ENCODE results near the gene CDH1.

CDH1 gene

DNA sequence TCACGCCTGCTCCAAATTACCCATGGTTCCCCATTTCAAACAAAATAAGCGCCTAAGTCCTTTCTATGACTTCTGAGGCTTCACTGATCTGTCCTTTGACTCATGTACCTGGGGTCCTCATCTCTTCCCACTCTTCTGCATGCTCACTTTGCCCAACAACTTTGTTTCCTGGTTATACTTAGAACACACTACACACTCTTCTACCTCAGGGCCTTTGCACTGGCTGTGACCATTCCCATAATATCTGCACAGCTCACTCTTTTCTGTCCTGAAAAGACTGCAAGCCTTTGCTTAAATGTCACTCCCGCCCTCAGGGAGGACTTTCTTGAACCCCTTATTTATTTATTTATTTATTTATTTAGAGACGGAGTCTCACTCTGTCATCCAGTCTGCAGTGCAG lies 14.1 kb downstream of the CDH1 start:
- TF ChIP-seq RAD21 (IDR thresholded peaks at IDR 0.05; ENCODE audit: low read depth): no peak
- TF ChIP-seq, protein P1, sequence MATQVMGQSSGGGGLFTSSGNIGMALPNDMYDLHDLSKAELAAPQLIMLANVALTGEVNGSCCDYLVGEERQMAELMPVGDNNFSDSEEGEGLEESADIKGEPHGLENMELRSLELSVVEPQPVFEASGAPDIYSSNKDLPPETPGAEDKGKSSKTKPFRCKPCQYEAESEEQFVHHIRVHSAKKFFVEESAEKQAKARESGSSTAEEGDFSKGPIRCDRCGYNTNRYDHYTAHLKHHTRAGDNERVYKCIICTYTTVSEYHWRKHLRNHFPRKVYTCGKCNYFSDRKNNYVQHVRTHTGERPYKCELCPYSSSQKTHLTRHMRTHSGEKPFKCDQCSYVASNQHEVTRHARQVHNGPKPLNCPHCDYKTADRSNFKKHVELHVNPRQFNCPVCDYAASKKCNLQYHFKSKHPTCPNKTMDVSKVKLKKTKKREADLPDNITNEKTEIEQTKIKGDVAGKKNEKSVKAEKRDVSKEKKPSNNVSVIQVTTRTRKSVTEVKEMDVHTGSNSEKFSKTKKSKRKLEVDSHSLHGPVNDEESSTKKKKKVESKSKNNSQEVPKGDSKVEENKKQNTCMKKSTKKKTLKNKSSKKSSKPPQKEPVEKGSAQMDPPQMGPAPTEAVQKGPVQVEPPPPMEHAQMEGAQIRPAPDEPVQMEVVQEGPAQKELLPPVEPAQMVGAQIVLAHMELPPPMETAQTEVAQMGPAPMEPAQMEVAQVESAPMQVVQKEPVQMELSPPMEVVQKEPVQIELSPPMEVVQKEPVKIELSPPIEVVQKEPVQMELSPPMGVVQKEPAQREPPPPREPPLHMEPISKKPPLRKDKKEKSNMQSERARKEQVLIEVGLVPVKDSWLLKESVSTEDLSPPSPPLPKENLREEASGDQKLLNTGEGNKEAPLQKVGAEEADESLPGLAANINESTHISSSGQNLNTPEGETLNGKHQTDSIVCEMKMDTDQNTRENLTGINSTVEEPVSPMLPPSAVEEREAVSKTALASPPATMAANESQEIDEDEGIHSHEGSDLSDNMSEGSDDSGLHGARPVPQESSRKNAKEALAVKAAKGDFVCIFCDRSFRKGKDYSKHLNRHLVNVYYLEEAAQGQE (IDR thresholded peaks at IDR 0.05; ENCODE audit: low read depth): no peak
- TF ChIP-seq NFIC (IDR thresholded peaks at IDR 0.05): no peak
- TF ChIP-seq, protein P2, sequence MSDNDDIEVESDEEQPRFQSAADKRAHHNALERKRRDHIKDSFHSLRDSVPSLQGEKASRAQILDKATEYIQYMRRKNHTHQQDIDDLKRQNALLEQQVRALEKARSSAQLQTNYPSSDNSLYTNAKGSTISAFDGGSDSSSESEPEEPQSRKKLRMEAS (IDR thresholded peaks at IDR 0.05): no peak
- TF ChIP-seq, protein P3, sequence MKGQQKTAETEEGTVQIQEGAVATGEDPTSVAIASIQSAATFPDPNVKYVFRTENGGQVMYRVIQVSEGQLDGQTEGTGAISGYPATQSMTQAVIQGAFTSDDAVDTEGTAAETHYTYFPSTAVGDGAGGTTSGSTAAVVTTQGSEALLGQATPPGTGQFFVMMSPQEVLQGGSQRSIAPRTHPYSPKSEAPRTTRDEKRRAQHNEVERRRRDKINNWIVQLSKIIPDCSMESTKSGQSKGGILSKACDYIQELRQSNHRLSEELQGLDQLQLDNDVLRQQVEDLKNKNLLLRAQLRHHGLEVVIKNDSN (IDR thresholded peaks at IDR 0.05): no peak
- TF ChIP-seq TCF12 (IDR thresholded peaks at IDR 0.05; ENCODE audit: low read depth): no peak
- TF ChIP-seq EP300 (IDR thresholded peaks at IDR 0.05; ENCODE audit: borderline replicate concordance): no peak
- TF ChIP-seq EGR1 (IDR thresholded peaks at IDR 0.05): no peak

- TF ChIP-seq, protein P1 (IDR thresholded peaks at IDR 0.05; ENCODE audit: low read depth): no peak
- TF ChIP-seq EGR1 (IDR thresholded peaks at IDR 0.05) (no peak), NFIC (IDR thresholded peaks at IDR 0.05) (no peak)
- TF ChIP-seq, protein P3 (IDR thresholded peaks at IDR 0.05): no peak
Observed at GRCh38 chr16:68752602-68753001, 15.5 kb downstream of the CDH1 start.

DNA sequence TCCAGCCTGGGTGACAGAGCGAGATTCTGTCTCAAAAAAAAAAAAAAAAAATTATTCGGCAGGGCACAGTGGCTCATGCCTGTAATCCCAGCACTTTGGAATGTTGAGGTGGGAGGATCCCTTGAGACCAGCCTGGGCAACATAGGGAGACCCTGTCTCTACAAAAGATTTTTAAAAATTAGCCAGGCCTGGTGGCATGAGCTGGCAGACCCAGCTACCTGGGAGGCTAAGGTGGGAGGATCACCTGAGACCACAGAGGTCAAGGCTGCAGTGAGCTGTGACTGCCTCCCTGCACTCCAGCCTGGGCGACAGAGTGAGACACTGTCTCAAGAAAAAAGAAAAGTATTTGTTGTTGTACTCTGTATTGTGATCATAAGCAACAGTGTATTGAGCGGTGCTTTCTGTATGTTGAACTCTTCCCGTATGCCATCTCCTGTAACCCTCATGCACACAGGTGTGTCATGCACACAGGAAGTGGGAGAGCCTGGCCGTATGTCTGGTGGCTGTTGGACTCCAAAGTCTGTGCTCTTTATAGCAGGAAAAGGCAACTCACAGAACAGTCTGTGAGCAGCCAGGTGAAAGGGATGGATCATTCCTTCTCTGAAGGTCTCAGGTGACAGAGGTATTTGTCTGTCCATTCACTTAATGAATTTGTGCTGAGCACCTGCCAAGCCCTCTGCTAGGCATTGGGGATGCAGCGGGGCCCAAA lies 17.1 kb downstream of the CDH1 start:
- TF ChIP-seq, protein P3 (IDR thresholded peaks at IDR 0.05): no peak
- TF ChIP-seq EGR1 (IDR thresholded peaks at IDR 0.05) (no peak), TEAD4 (IDR thresholded peaks at IDR 0.05) (no peak), TCF12 (IDR thresholded peaks at IDR 0.05; ENCODE audit: low read depth) (no peak), EP300 (IDR thresholded peaks at IDR 0.05; ENCODE audit: borderline replicate concordance) (no peak), CEBPB (IDR thresholded peaks at IDR 0.05) (no peak), YY1 (IDR thresholded peaks at IDR 0.05; ENCODE audit: low read depth) (no peak), RAD21 (IDR thresholded peaks at IDR 0.05; ENCODE audit: low read depth) (no peak), CREB1 (IDR thresholded peaks at IDR 0.05; ENCODE audit: low read depth) (no peak), FOXM1 (IDR thresholded peaks at IDR 0.05; ENCODE audit: borderline replicate concordance, low read depth) (no peak)

GRCh38 chr16:68756239-68756915 lies 19.3 kb downstream of the CDH1 start:
- TF ChIP-seq CREB1 (IDR thresholded peaks at IDR 0.05; ENCODE audit: low read depth) (no peak), TAF1 (IDR thresholded peaks at IDR 0.05; ENCODE audit: low read depth) (no peak), ZBTB7A (IDR thresholded peaks at IDR 0.05; ENCODE audit: low read depth) (no peak), FOXM1 (IDR thresholded peaks at IDR 0.05; ENCODE audit: borderline replicate concordance, low read depth) (no peak), TCF12 (IDR thresholded peaks at IDR 0.05; ENCODE audit: low read depth) (peak; percentile 80), EP300 (IDR thresholded peaks at IDR 0.05; ENCODE audit: borderline replicate concordance) (peak; percentile 60; the same call in 1 of the 2 replicates), CEBPB (IDR thresholded peaks at IDR 0.05) (no peak), RAD21 (IDR thresholded peaks at IDR 0.05; ENCODE audit: low read depth) (no peak; the same call in 1 of the 2 replicates), TEAD4 (IDR thresholded peaks at IDR 0.05) (peak; percentile 52; the same call in 1 of the 2 replicates), EGR1 (IDR thresholded peaks at IDR 0.05) (no peak), NFIC (IDR thresholded peaks at IDR 0.05) (peak; percentile 19; the same call in 1 of the 2 replicates), YY1 (IDR thresholded peaks at IDR 0.05; ENCODE audit: low read depth) (no peak)
- TF ChIP-seq, protein P3 (IDR thresholded peaks at IDR 0.05): no peak
- TF ChIP-seq, protein P2 (IDR thresholded peaks at IDR 0.05): no peak
- TF ChIP-seq, protein P1 (IDR thresholded peaks at IDR 0.05; ENCODE audit: low read depth): no peak

All from Ishikawa (cell line).